A204.1 (cell line): ENCODE results near the gene HLA-F.

Source experiments
- FAIRE-seq: peaks from 2 replicates; lab custom pipeline; 2012; peaks lifted over from hg19 to GRCh38; lab: Jason Lieb, UNC

The HLA-F gene

DNA sequence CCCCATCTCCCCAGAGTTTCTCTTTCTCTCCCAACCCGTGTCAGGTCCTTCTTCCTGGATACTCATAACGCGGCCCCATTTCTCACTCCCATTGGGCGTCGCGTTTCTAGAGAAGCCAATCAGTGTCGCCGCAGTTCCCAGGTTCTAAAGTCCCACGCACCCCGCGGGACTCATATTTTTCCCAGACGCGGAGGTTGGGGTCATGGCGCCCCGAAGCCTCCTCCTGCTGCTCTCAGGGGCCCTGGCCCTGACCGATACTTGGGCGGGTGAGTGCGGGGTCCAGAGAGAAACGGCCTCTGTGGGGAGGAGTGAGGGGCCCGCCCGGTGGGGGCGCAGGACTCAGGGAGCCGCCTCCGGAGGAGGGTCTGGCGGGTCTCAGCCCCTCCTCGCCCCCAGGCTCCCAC lies at the start of gene HLA-F:
HLA-F (plus strand) TSS at position 173 of the 404 bp plus-strand sequence; CDS start at position 203, 30 bp downstream.
- peak; percentile 14 for FAIRE-seq

DNA sequence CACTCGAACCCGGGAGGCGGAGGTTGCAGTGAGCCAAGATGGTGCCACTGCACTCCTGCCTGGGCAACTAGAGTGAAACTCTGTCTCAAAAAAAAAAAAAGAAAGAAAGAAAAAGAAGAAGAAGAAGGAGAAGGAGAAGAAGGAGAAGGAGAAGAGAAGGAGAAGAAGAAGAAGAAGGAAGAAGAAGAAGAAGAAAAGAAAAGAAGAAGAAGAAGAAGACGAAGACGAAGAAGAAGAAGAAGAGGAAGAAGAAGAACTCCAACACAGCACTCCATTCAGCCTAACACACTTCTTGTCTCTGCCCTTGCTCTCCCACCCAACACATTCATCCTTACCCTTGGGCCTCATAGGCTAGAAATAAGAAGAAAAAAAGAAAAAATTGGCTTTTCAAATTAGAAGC lies 49.2 kb upstream of the HLA-F start:
- FAIRE-seq, result no peak

DNA sequence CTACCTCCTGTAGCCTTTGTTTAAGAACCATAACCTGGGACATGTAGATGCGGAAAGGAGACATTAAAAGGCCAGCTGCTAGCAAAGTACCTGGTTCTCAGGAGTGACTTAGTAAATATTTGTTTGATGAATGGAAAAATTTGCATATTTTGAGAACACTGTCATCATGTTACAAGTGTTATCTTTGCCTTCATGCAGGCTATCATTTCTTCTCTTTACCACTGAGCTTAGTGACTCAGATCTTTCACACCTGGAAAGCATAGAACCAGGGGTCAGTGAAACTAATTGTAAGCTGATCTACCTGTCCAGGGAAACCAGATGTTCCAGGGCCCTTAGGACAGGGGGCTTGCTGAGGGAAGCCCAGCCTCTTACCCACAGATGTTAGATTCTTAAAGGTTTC lies 47.7 kb upstream of the HLA-F start:
- FAIRE-seq, result no peak

DNA sequence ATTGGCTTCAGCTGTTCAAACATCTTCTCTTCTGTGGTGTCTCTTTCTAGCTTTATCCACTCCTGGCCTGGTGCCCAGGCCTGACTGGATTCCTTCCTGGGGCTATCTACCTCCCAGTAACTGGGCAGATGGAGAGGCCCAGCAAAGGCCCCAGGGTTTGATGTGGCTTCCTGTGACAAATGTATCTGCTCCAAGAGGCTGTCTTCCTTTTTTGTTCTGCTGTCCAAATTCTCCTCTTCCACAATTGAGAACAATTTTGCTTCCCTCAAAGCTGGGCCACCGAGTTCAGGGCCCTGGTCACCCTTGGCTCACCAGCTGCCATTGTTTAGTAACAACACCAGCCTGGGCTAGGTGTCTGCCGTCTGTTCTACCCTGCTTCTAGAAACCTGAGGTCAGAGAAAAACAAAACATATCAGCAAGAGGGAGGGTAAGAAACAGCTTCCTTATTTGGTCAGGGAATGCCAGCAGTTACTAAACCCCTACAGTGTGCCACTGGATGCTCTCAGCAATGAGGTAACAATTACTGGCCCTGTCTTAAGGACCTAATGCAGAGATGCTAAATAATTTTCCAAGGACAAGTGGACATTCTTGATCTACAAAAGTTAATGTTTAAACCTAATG lies 46.1 kb upstream of the HLA-F start:
- no peak for FAIRE-seq

DNA sequence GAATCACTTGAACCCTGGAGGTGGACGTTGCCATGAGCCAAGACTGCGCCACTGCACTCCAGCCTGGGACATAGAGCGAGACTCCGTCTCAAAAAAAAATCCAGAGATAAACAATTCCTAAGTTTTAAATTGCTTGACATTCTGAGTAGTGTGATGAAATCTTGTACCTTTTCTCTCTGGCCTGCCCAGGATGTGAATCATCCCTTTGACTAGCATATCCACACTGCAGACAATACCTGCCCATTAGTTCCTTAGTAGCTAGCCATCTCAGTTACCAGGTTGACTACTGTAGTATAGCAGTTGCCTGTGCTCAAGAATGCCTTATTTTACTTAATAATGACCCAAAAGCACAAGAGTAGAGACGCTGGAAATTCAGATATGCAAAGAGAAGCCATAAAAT lies 45.1 kb upstream of the HLA-F start:
- no peak for FAIRE-seq

DNA sequence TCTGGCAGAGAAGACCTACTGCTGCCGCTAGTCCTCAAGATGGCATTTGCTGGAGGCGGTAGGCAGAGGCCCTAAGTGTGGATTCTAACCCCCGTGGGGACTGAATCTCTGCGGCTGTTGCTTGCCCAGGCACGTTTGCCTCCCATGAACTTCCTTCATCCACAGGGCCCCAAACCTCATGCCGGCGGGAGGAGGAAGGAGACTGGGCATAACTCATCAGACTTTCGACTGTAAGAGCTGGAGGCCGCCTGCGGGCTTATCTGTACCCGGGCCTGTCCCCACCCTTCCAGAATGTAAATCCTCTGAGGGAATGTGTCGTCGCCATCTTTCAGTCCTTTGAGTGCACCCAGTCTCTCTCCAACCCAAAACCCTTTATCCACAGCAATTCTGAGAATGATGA lies 43.3 kb upstream of the HLA-F start:
- no peak for FAIRE-seq

DNA sequence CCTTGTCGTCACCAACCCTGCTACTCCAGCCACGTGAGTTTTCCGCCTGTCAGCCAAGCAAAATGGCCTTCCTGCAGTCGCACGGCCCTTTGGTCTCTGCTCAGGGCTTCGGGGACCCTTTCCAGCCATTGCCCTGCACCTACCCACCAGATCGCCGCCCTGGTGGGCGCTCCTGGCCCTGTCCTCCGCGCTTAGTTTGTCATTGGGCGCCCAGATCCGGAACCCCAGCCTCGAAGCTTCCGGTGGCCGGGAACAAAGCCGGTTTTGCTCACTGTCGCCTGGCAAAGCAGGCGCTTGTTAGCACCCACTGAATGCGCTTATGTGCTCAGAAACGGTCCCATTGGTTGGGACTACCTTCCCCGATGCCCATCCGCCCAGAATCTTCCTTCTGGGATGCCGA lies 42.8 kb upstream of the HLA-F start:
- no peak for FAIRE-seq

DNA sequence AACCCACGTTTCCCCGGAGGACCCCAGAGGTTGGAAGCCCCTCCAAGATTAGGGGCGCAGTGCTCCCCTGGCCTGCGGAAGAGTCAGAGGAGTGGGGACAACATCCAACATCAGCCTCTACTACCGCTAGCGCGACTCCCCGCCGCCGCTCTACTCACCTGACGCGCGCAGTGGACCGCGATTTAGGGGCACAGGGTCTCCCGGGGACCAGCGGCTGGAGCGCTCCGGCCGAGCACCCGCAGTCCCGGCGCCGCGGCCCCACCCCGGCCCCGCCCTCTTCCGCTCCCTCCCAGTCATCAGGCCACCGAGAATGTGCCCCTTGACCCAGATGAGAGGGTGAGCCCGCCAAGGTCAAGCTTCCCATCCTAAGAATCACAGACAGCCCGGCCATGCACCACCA lies 42.3 kb upstream of the HLA-F start, which contains the start of gene ZFP57:
ZFP57 (minus strand) TSS at position 249 of the 400 bp plus-strand sequence. CDS start 4,149 bp downstream, outside the sequence.
- no peak for FAIRE-seq

DNA sequence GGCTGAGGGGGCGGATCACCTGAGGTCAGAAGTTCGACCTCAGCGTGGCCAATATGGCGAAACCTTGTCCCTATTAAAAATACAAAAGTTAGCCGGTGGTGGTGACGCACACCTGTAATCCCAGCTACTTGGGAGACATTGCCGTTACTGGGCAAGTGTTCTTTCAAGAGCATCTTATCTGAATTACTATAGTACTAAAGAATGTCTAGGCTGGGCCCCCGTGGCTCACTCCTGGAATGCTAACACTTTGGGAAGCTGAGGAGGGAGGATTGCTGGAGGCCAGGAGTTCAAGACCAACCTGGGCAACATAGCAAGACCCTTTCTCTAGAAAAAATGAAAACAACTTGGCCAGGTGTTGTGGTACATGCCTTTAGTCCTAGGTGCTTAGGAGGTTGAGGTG lies 41.4 kb upstream of the HLA-F start:
- FAIRE-seq, result no peak

DNA sequence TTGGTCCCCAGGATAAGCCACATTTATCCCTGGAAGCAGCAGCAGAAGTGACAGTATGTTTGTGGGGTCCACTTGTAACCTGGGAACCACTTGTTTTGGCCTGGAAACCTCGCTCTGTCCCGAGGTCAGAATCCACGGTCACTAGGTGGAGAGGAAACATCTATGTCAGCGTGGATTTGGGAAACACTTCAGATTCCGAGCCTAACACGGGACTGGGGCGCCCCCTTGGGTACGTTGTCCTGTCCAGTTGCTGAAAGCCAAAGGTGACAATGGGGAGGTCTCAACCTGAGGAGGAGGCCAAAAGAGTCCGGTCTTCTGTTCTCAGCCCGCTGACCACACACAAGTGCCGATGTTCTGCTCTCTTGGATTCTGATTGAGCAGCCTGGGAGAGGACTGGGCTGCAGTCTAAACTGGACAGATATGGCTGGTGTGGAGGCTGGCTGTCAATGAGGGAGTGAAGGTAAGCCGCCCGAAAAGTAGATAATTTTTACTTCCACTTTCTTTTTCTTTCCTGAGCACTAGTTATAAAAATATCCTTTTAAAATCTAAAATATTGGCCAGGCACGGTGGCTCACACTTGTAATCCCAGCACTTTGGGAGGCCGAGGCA lies 37.4 kb upstream of the HLA-F start:
- FAIRE-seq, result no peak

DNA sequence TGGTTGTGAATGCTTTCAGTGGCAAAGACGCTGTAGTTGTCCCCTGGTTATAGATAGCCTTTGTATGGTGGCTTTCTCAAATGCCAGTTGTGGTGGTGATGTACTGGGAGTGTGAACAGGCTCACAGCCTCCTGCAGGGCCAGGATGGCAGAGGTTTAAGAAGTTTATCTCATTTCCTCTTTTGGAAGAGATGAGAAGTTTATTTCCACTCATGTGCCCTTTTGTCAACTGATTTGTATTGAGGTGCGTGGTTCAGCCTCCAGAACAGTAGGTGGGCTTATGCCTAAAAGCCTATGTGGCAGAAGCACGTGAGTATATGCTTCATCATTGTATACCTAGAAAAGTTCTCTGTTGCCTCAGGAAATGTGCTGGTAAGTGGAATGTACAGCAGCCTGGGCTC lies 28.6 kb upstream of the HLA-F start:
- FAIRE-seq, result no peak

DNA sequence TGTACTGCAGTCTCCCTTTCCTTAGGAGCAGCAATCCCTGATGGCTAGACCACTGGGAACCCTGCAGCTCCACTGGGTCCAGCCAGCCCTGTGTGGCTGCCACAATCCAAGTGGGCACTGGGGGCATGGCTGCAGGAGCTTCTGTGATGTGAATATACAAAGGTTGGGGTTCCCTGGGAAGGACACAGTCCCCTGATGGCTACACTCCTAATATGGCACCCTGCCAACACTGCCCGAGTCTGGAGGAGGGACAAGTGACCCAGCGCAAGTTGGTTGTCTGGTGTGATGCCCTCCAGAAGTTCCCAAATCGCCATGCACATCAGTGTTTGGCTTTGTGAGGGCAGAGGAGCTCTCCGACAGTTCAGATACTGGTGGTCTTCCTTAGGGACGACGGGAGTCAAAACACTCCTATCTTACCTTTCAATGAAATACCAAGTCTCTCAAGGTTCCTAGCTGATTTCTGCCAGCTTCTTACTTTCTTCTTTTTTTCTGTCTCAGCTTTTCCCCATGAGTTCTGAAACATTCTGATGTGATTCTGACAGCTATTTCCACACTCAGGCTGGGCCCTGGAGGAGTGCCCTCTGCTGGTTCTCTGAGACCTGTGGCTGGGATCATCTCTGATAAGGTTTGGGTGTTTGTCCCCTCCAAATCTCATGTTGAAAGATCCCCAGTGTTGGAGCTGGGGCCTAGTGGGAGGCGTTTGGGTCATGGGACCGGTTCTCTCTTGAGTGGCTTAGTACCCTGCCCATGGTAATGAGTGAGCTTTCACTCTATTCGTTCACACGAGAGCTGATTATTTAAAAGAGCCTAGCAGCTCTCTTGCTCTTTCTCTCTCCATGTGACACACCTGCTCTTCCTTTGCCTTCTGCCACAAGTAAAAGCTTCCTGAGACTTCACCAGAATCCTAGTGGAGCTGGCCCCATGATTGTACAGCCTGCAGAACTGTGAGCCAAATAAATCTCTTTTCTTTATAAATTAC lies 26.8 kb upstream of the HLA-F start:
- no peak for FAIRE-seq

DNA sequence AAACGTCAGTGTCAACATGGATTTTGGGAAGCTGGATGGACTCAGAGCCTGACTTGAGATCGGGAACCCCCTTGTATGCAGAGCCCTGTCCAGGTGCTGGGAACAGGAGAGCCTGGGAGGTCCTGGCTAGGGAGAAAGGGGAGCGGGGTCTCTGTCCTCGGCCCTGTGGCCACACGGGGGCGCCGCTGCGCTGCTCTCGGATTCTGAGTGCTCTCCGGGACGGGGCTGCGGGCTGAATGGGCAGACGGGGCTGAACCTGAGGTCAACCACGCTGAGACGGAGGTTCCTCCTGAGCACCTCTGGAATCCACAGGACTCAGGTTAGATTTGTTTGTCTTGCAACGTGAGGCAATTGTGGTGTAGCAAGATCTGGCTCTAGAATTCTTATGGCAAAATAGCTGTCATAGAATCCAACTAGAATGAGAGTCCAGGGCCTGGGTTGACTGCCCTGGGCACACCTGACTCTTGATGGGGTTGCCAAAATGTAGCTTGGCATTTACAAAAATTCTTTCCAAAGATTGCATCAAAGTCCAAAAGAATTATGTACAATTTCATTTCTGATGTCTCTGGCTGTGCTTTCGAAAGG lies 20.6 kb upstream of the HLA-F start:
- no peak for FAIRE-seq

DNA sequence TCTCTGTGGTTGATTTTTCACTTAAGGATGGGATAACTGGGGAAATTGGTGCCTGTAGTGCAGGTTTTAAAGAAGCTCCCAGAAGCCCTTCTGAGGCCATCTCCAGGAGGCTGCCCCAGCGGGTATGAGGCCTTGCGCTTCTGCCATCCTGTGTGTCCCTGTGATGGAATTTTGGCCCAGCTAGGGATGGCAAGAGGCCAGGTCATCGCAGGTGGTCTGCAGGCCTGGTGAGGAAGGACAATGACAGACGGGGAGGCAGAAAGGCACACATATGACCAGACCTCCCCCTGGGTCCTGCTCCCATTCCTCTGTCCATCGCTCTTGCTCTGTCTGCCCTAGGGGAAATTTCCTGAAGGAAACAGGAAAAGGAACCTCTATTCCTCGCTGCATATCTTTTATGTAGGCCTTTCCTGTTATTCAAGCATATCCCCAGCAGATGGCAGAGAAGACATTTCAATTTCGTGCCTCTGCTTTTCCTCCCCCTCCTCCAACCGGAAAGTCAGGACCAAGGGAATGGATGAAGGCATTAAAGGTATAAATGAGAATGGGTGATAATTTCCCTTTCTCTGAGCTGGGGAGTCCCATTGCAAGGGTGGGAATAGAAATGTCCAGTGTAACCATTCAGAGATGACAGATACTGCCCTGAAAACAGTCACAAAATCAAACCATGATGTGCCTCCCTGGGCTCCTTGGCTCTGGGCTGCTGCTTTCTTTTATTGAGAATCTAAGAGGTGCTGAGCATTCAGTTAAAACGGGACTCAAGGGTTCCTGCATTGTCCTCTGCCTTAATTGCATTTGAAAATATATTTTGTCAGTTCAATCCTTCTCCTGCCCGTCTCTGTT lies 17.6 kb upstream of the HLA-F start:
- peak; percentile 43 for FAIRE-seq

DNA sequence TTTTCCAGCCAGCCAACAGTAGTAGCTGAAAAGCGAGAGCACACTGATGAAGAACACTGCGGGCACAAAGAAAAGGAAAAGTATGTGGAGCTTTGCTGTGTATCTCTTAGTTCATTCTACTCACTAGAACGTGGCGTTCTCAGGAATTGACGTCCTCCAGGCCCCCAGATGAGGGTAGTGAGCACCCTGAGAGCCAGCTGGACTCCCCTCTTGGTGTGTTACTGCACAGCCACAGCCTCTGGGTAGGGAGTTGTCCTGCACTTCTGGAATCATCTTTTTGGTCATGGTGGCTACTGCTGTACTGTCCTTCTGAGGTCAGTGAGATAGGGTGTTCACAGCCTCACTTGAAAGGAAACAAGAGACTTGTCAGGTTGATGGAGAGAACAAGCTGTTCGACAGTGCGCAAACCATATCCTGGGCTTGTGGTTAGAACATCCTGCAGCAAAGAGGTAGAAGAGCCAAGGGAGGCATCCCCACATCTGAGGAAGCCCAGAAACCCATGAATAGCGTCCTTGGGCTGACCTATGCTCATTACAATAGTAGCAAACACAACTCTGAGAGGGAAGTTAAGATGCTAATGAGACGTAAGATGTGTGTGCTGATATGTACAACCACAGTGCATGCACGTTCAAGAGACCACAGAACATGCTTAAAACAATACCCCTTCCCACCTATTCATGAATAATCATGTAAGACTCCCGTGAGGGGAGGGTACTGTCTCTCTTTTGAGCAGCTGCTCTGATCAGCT lies 14.6 kb upstream of the HLA-F start:
- no peak for FAIRE-seq

DNA sequence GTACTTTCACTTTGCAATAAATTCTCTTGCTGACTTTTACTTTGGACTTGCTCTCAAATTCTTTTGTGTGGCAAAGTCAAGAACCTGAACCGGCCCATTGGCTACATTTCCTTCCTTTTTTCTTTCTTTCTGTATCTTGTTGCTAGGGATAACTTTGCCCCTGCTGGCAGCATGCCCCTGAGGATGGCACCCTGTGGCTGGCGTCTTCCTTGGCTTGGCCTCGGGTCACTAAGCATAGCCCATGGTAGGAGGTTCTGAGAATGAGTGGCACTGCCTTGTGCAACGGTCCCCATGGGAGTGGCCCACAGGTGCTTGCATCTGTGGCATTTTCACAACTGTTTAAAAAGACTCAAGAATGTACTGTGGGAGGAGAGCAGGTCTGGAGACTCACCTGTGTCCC lies 14.0 kb upstream of the HLA-F start:
- FAIRE-seq, result no peak

DNA sequence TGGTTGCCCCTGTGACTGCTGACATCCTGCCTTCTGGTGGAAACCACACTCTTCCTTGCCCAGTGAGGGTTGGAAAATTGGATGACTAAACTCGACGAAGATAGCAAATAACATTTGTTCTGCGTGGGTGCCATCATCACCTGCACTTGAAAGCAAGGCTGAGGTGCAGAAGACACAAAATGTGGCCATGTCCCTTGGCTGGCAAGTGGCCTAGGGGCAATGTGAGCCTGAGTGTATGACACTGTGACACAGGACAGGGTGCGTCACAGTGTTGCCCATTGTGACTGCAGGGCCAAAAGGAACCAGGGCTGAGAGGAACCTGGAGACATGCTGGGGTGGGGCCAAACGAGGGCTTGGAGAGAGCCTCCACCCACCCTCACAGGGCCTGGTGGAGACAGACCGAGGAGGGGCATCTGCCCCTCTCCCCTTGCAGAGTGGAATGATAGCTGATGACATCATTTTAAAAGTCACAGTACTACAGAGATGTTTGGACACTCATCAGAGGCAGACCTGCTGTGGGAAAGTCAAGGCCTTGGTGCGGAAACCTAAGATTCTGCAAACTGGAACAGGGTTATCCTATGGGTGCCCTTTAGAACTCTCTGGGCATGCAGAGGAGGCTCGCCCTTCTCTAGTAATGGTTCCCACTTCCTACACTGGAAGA lies 12.8 kb upstream of the HLA-F start:
- no peak for FAIRE-seq

DNA sequence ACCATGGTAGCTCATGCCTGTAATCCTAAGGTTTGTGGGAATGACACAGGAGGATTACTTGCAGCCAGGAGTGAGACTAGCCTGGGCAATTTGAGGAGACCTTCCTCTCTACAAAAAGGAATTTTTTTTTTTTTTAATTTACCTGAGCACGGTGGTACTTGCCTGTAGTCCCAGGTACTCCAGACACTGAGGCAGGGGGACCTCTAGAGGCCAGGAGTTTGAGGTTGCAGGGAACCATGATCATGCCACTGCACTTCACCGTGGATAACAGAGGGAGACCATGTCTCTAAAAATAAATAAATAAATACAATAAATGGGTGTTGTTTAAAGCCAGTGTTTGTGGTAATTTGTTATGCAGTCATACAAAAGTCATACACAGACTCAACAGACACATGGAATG lies 2.4 kb upstream of the HLA-F start:
- no peak for FAIRE-seq

DNA sequence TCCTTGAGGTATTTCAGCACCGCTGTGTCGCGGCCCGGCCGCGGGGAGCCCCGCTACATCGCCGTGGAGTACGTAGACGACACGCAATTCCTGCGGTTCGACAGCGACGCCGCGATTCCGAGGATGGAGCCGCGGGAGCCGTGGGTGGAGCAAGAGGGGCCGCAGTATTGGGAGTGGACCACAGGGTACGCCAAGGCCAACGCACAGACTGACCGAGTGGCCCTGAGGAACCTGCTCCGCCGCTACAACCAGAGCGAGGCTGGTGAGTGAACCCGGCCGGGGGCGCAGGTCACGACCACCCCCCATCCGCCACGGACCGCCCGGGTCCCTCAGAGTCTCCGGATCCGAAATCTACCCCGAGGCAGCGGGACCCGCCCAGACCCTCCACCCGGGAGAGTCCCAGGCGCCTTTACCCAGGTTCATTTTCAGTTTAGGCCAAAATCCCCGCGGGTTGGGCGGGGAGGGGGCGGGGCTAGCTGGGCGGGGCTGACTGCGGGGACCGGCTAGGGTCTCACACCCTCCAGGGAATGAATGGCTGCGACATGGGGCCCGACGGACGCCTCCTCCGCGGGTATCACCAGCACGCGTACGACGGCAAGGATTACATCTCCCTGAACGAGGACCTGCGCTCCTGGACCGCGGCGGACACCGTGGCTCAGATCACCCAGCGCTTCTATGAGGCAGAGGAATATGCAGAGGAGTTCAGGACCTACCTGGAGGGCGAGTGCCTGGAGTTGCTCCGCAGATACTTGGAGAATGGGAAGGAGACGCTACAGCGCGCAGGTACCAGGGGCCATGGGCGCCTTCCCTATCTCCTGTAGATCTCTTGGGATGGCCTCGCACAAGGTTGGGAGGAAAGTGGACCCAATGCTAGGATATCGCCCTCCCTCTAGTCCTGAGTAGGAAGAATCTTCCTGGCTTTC lies 693 bp downstream of the HLA-F start:
- FAIRE-seq, result no peak
